HL-60/S4 treated with phorbol 12-myristate 13-acetate at 8.2 ng/mL for 4 days and 3 days (cell line): Measurements from ENCODE around the gene EEFSEC.

Source experiments
- in situ Hi-C: fragments of 300-500 bp; cut with MboI; formaldehyde crosslinking; loops from 2 replicates; pipeline ENCODE4 v1.15.0; 2022; ENCODE audit warnings: low sequenced_read_pairs

EEFSEC gene

GRCh38 chr3:128328546-128329458 is 175.5 kb downstream of the EEFSEC start:
- in situ Hi-C loops: no loop called here

GRCh38 chr3:128329491-128330213 is 176.4 kb downstream of the EEFSEC start:
- in situ Hi-C loops: no loop called here

- in situ Hi-C loops: no loop called here
Observed at GRCh38 chr3:128330214-128330842, 177.0 kb downstream of the EEFSEC start.

GRCh38 chr3:128334086-128334645 is 180.9 kb downstream of the EEFSEC start:
- in situ Hi-C loops: no loop called here

GRCh38 chr3:128334766-128335165 is 181.5 kb downstream of the EEFSEC start:
- in situ Hi-C loops: no loop called here

GRCh38 chr3:128335621-128336296 is 182.5 kb downstream of the EEFSEC start:
- in situ Hi-C loops: no loop called here

- in situ Hi-C loops: no loop called here
Observed at GRCh38 chr3:128336337-128337156, 183.3 kb downstream of the EEFSEC start.

GRCh38 chr3:128337305-128337704 is 184.0 kb downstream of the EEFSEC start:
- in situ Hi-C loops: no loop called here

GRCh38 chr3:128338536-128339330 is 185.5 kb downstream of the EEFSEC start:
- in situ Hi-C loops: no loop called here

- in situ Hi-C loops: no loop called here
Observed at GRCh38 chr3:128339491-128340012, 186.3 kb downstream of the EEFSEC start.

GRCh38 chr3:128340198-128340903 is 187.1 kb downstream of the EEFSEC start:
- in situ Hi-C loops: no loop called here

- in situ Hi-C loops: no loop called here
Observed at GRCh38 chr3:128340904-128341555, 187.7 kb downstream of the EEFSEC start.

GRCh38 chr3:128341659-128342395 is 188.5 kb downstream of the EEFSEC start:
- in situ Hi-C loops: no loop called here

GRCh38 chr3:128342701-128343180 is 189.5 kb downstream of the EEFSEC start:
- in situ Hi-C loops: no loop called here

GRCh38 chr3:128343287-128344051 is 190.2 kb downstream of the EEFSEC start:
- in situ Hi-C loops: no loop called here
